Measurements from ENCODE around the gene FMN1. TPM values are rescaled to one million over a fixed set of nuclear protein-coding genes. Genes with fewer than 3 reads are reported as not detected.

FMN1 gene
- total RNA-seq, 4 donors from 2014 or later, result 4.3 to 10.1 (median 8.8) TPM

DNA sequence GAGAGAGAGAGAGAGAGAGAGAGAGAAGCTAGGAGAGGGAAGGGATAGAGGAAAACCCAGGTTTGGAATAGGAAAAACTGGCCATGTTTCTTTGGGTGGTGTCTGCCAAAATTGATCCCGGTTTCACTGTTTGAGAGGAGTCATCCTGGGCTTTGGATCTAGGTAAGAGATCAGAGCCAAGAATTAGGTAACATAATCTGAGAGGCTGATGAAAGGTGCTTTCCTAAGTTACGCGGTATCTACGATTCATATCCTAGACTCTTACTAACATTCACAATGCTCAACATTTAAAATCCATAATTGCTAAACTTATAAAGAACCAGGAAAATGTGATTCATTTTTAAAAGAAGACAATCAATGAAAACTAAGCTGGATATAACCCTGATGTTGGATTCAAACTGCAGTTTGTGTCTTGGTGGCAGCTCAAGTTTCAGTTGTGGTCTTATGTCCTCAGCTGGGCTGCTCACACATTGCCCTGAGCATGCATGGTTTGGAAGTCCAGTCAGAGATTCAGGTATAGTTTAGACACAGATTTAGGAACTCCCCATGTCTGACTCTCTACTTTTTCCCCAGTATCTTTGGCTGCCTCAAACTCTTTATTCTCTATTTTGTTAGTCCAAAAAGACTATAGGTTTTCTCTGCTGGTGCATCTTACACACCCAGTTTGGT is 42.5 kb upstream of the FMN1 start:
- 50 to 63% methylated on average over 4 of the region's 4 CpGs for WGBS, 2 donors
- no peaks in the 10 kb centered on the region for H3K36me3 ChIP-seq
- no peaks in the 10 kb centered on the region for H3K4me1 ChIP-seq
- H3K27ac ChIP-seq, result no peak overlapping the region
- H3K4me3 ChIP-seq, result no peak overlapping the region
- no peak for TF ChIP-seq POLR2A (IDR thresholded peaks at IDR 0.05)
- TF ChIP-seq, protein P1, sequence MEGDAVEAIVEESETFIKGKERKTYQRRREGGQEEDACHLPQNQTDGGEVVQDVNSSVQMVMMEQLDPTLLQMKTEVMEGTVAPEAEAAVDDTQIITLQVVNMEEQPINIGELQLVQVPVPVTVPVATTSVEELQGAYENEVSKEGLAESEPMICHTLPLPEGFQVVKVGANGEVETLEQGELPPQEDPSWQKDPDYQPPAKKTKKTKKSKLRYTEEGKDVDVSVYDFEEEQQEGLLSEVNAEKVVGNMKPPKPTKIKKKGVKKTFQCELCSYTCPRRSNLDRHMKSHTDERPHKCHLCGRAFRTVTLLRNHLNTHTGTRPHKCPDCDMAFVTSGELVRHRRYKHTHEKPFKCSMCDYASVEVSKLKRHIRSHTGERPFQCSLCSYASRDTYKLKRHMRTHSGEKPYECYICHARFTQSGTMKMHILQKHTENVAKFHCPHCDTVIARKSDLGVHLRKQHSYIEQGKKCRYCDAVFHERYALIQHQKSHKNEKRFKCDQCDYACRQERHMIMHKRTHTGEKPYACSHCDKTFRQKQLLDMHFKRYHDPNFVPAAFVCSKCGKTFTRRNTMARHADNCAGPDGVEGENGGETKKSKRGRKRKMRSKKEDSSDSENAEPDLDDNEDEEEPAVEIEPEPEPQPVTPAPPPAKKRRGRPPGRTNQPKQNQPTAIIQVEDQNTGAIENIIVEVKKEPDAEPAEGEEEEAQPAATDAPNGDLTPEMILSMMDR (IDR thresholded peaks at IDR 0.05), result no peak
- DNase-seq, result no peak
- no peaks in the 10 kb centered on the region for H3K9me3 ChIP-seq
- peaks cover 0 to 27% (median 0%) of the 10 kb centered on the region in 4 donors for H3K27me3 ChIP-seq
- intact Hi-C loops (cut with DNase I), result no loop called here

DNA sequence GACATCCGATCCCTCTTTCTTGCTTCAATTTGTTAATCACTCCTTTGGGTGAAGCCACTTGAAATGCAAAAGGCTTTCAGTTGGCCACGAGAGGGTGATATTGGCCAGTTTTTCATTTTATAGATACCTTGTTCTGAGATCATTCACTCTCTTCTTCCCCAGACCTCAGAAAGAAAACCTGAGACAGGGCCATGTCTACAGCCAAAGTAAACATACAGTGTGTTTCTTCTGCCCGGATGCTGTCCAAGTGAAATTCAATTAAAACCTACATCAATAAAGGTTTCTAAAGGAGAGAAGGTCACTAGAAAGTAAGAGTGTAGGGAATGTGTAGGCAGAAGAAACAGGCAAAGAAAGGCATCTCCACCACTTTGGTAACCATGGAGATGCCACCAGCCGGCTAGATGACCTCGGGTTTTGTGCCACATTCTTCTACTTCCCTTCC is 39.5 kb upstream of the FMN1 start:
- intact Hi-C loops (cut with DNase I), result no loop called here
- Histone ChIP-seq H3K27me3 (peaks cover 0 to 27% (median 0%) of the 10 kb centered on the region in 4 donors), H3K36me3 (no peaks in the 10 kb centered on the region), H3K4me3 (no peak overlapping the region), H3K4me1 (no peaks in the 10 kb centered on the region), H3K27ac (no peak overlapping the region), H3K9me3 (no peaks in the 10 kb centered on the region)
- TF ChIP-seq, protein P1 (IDR thresholded peaks at IDR 0.05), result peak in 5 of 6 experiments; percentile 16 to 54 (median 20)
- no peak for TF ChIP-seq POLR2A (IDR thresholded peaks at IDR 0.05)
- 24 to 35% methylated on average over 5 of the region's 5 CpGs for WGBS, 2 donors
- no peak for DNase-seq

DNA sequence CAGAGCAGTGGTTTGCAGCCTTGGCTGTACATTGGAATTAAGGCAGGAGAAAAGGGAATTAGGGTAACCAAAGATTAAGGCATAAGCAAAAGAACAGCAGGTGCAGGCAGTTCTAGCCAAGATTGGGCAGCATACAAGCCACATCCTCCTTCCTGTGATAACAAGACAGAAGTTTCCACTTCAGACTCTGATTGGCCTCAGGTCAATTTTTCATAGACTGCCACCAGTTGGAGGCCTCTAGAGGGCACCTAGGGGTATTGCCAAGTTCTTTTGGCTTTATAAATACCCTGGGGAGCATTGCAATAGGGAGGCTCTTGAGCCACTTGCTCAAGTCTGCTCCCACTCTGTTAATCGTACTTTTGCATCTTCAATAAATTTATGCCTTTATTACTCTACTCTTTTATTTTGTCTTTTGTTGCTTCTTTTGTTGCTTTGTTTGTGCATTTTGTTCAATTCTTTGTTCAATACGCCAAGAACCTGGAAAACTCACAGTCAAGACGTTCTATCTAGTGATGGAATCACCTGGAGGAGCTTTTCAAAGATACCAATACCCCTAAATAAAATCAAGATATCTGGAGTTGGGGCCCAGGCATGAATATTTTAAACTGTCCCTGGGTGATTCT is 32.2 kb upstream of the FMN1 start:
- no peaks in the 10 kb centered on the region for H3K4me1 ChIP-seq
- 75 to 77% methylated on average over 3 of the region's 3 CpGs for WGBS, 2 donors
- H3K36me3 ChIP-seq, result no peaks in the 10 kb centered on the region
- no peaks in the 10 kb centered on the region for H3K9me3 ChIP-seq
- no peak overlapping the region for H3K4me3 ChIP-seq
- no peak overlapping the region for H3K27ac ChIP-seq
- intact Hi-C loops (cut with DNase I), result no loop called here
- TF ChIP-seq, protein P1 (IDR thresholded peaks at IDR 0.05), result peak in 5 of 6 experiments; percentile 8 to 51 (median 27)
- no peak for TF ChIP-seq POLR2A (IDR thresholded peaks at IDR 0.05)
- no peaks in the 10 kb centered on the region for H3K27me3 ChIP-seq
- no peak for DNase-seq

DNA sequence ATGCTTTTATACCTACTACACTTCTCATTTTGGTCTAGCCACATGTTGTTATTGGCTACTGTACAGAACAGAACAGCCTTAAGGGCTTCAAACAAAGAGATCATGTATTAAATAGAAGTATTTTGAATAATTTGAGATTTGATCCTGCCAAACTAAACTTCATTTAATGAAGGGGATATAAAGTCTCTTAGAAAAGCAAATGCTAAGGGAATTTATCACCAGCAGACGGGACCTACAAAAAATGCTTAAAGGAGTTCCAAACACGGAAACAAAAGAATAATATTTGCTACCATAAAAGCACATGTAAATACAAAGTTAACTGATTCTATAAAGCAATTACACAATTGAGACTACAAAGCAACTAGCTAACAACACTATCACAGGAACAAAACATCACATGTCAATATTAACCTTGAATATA is 23.6 kb upstream of the FMN1 start:
- DNase-seq, result no peak
- peaks cover 0 to 25% (median 0%) of the 10 kb centered on the region in 4 donors for H3K27me3 ChIP-seq
- TF ChIP-seq, protein P1 (IDR thresholded peaks at IDR 0.05), result no peak
- TF ChIP-seq POLR2A (IDR thresholded peaks at IDR 0.05), result no peak
- no peak overlapping the region for H3K27ac ChIP-seq
- peaks cover 0 to 5% (median 0%) of the 10 kb centered on the region in 3 donors for H3K4me1 ChIP-seq
- no peaks in the 10 kb centered on the region for H3K36me3 ChIP-seq
- intact Hi-C loops (cut with DNase I), result no loop called here
- no peak overlapping the region for H3K4me3 ChIP-seq
- 24 to 33% methylated on average over 2 of the region's 2 CpGs for WGBS, 2 donors
- no peaks in the 10 kb centered on the region for H3K9me3 ChIP-seq

Data from esophagus squamous epithelium (tissue), 5 donors.